Ascending aorta (tissue), 2 donors: Measurements from ENCODE around the gene BRF1. TPM values are rescaled to one million over a fixed set of nuclear protein-coding genes. Genes with fewer than 3 reads are reported as not detected.

Source experiments
- DNase-seq, 2 donors: peaks; one replicate each; pipeline ENCODE4 v3.0.0-alpha.2; 2019; ENCODE audit warnings: low spot score in 2 of 2
- H3K27ac ChIP-seq, 2 donors: fragments of 200-600 bp; sonication (generic); one replicate each; pipeline ENCODE4 v1.5.1; 2016 to 2017; ENCODE audit warnings: mild to moderate bottlenecking in 1 of 2
- H3K27me3 ChIP-seq: fragments of 200-600 bp; sonication (generic); one replicate; pipeline ENCODE4 v1.5.1; 2017
- H3K36me3 ChIP-seq, 2 donors: fragments of 200-600 bp; sonication (generic); one replicate each; pipeline ENCODE4 v1.5.1; 2016
- H3K4me1 ChIP-seq, 2 donors: fragments of 200-600 bp; sonication (generic); one replicate each; pipeline ENCODE4 v1.5.1; 2016 to 2017; ENCODE audit warnings: mild to moderate bottlenecking in 1 of 2
- H3K4me3 ChIP-seq, 2 donors: fragments of 200-600 bp; sonication (generic); one replicate each; pipeline ENCODE4 v1.5.1; 2016 to 2017; ENCODE audit warnings: mild to moderate bottlenecking in 1 of 2
- H3K9me3 ChIP-seq, 2 donors: fragments of 200-600 bp; sonication (generic); one replicate each; pipeline ENCODE4 v1.5.1; 2016
- CTCF ChIP-seq, 3 experiments: fragments of 200-600 bp in 2 of 3; fragments of 450-650 bp in 1 of 3; sonication (generic) in 2 of 3; IDR thresholded peaks; one replicate each; pipeline ENCODE4 v1.5.1; 2016 to 2019; ENCODE audit warnings: antibody characterized with exemption in 3 of 3, mild to moderate bottlenecking in 1 of 3, moderate library complexity in 1 of 3
- intact Hi-C: fragments of 100-400 bp; cut with DNase I; formaldehyde crosslinking; loops from one replicate; pipeline ENCODE4 v1.15.1; 2023
- total RNA-seq: library from RNA; depleted of rRNA; stranded (reverse); fragments of >200 nt; gene quantifications from one replicate; pipeline ENCODE4 v1.1.0, GENCODE V29; 2016

Gene BRF1
- total RNA-seq, 1 donor from 2014 or later: 60.9 TPM

DNA sequence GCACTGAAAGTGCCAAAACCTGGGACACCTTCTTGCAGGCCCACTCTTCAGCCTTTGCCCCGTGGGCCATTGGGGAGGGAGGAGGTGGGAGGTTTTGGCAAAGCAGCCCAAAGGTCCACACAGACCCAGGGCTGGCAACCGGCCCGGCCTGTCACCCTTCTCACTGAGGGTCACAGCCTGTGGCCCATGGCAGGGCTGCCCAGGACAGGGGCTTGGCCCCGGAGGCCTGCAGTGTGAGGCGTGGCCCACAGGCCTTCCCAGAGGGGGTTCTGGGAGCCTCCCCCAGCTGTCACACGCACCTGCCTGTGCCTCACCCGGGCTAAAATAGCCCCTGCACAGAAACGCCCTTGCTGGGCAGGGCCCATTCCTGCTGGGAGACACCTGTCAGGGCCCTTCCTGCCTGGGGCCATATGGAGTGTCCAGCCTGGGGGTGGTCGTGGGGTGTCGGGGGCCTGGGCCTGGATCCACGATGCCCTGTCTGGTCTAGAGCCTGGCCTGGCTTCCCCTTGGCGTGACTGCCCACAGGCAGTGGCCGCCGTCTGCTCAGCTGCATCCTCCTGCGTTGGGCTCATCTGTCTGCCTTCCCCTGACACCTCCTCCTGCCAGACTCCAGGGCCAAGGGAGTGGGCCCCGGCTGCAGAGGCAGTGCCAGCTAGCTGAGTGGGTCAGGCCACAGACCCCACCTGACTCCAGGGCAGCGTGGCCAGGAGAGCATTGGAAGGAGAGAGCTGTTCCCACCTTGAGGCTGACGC is 33.0 kb upstream of the BRF1 start:
- no peak overlapping the region for H3K27ac ChIP-seq
- no peaks in the 10 kb centered on the region for H3K9me3 ChIP-seq
- H3K27me3 ChIP-seq: no peaks in the 10 kb centered on the region
- peaks cover 0 to 6% of the 10 kb centered on the region in 2 donors for H3K4me1 ChIP-seq
- intact Hi-C loops: no loop called here
- H3K36me3 ChIP-seq: no peaks in the 10 kb centered on the region
- TF ChIP-seq CTCF (IDR thresholded peaks at IDR 0.05): no peak
- H3K4me3 ChIP-seq: no peak overlapping the region
- DNase-seq: no peak

GRCh38 chr14:105333020-105333490 is 32.3 kb upstream of the BRF1 start:
- no peak for DNase-seq
- no peak overlapping the region for H3K27ac ChIP-seq
- intact Hi-C loops: no loop called here
- no peak overlapping the region for H3K4me3 ChIP-seq
- no peaks in the 10 kb centered on the region for H3K9me3 ChIP-seq
- H3K27me3 ChIP-seq: no peaks in the 10 kb centered on the region
- no peaks in the 10 kb centered on the region for H3K36me3 ChIP-seq
- H3K4me1 ChIP-seq: peaks cover 0 to 6% of the 10 kb centered on the region in 2 donors
- no peak for TF ChIP-seq CTCF (IDR thresholded peaks at IDR 0.05)

DNA sequence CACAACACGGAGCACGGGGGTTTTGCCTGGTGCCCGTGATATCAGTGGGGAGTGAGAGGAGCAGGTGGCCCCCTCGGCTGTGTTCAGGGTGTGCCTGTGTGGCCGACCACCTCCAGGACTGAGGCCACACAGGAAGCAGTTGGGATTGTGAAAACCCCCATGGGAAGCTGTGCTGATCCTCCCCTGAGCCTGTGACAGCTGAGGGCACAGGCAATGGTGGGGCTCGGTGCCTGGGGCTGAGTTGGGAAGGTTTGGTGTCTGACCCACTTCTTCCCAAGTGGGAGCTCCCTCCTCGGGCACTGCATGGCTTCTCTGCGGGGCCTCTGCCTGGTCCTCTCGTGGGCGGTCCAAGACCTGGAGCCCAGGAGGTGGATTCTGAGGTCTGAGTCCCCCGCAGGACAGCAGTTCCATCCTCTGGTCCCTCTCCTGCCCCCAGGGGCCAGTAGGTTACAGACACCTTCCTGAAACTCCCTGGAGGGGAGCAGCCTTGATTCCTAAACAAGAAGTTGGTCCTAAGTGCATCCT is 31.6 kb upstream of the BRF1 start:
- no peak for TF ChIP-seq CTCF (IDR thresholded peaks at IDR 0.05)
- peaks cover 0 to 6% of the 10 kb centered on the region in 2 donors for H3K4me1 ChIP-seq
- H3K27ac ChIP-seq: no peak overlapping the region

DNA sequence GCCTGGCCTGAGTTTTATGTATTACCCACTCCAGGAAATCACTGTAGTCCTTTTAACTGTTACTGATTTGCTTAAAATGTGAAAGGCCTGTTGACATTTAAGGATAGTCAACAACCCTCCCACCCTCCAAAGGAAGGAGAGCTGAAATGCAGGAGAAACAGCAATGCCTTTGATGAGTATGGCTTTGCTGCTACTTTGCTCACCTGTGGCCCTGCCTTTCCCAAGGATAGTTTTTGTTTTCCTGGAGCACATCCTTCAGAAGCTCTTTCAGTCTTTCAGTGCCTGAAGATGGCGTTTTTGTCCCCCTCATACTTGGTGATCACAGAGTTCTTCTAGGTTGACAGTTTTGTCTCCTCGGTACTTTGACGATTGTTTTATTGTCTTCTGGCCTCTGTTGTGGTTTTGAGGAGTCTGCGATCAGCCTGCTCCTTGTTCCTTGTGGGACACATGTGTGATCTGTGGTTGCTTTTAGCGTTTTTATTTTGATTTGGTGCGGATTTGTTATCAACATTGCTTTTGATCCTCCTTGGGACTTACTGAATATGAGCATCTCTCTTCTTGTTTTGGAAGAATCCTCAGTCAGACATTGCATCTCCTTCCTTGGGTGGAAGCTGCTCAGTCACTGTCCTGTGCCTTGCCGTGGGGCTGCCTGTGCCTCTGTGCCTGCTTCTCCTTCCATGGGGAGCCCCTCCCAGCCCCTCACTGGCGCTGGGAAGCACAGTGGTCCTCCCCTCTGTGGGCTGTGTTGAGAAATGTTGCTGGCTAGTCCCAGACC is 31.0 kb upstream of the BRF1 start:
- no peak for TF ChIP-seq CTCF (IDR thresholded peaks at IDR 0.05)
- H3K27ac ChIP-seq: no peak overlapping the region
- no peak overlapping the region for H3K4me3 ChIP-seq
- intact Hi-C loops: no loop called here
- H3K4me1 ChIP-seq: peaks cover 0 to 6% of the 10 kb centered on the region in 2 donors
- no peaks in the 10 kb centered on the region for H3K27me3 ChIP-seq
- H3K9me3 ChIP-seq: no peaks in the 10 kb centered on the region
- no peaks in the 10 kb centered on the region for H3K36me3 ChIP-seq
- no peak for DNase-seq

More for the DNA sequence above, 31.6 kb upstream of the BRF1 start:
- Histone ChIP-seq H3K27me3 (no peaks in the 10 kb centered on the region), H3K9me3 (no peaks in the 10 kb centered on the region), H3K4me3 (no peak overlapping the region), H3K36me3 (no peaks in the 10 kb centered on the region)
- DNase-seq: no peak
- intact Hi-C loops: no loop called here

GRCh38 chr14:105330491-105330895 is 29.7 kb upstream of the BRF1 start:
- Histone ChIP-seq H3K4me1 (peaks cover 0 to 6% of the 10 kb centered on the region in 2 donors), H3K27ac (peak overlapping the region; percentile 47 to 66), H3K27me3 (no peaks in the 10 kb centered on the region), H3K4me3 (no peak overlapping the region), H3K9me3 (no peaks in the 10 kb centered on the region), H3K36me3 (no peaks in the 10 kb centered on the region)
- TF ChIP-seq CTCF (IDR thresholded peaks at IDR 0.05): no peak
- intact Hi-C loops: no loop called here
- peak in 1 of 2 donors; percentile 73 for DNase-seq
